Spleen (tissue), 7 donors: ENCODE measurements around the gene CALCOCO1.

Experiments used
- POLR2A ChIP-seq, 3 donors: fragments of 450-650 bp; IDR thresholded peaks; one replicate each; pipeline ENCODE4 v1.5.1; 2017; ENCODE audit warnings: antibody characterized with exemption in 3 of 3, mild to moderate bottlenecking in 1 of 3
- POLR2AphosphoS5 ChIP-seq, 3 donors: sonication (generic); formaldehyde crosslinking; IDR thresholded peaks; one replicate each; pipeline ENCODE4 v1.5.1; 2017; ENCODE audit warnings: antibody characterized with exemption in 3 of 3
- TF ChIP-seq, protein P1 (sequence below), 11 experiments: fragments of 200-600 bp in 7 of 11; fragments of 450-650 bp in 4 of 11; sonication (generic) in 4 of 11; IDR thresholded peaks in 8 of 11; conservative IDR thresholded peaks in 3 of 11; 1 replicate in 7 of 11; 2 replicates in 4 of 11; pipeline versions ENCODE4 v1.4.0 to v1.8.0; 2016 to 2021; ENCODE audit warnings: antibody characterized with exemption in 11 of 11, inconsistent platforms in 4 of 11, mild to moderate bottlenecking in 1 of 11
- donor health status: DM: no; HTN: no; CAD: no; lungs with moderate emphysema.
- donor health status: DM: no; HTN: no; CAD: no.
- donor health status: DM: no; HTN: no; CAD: no.

DNA sequence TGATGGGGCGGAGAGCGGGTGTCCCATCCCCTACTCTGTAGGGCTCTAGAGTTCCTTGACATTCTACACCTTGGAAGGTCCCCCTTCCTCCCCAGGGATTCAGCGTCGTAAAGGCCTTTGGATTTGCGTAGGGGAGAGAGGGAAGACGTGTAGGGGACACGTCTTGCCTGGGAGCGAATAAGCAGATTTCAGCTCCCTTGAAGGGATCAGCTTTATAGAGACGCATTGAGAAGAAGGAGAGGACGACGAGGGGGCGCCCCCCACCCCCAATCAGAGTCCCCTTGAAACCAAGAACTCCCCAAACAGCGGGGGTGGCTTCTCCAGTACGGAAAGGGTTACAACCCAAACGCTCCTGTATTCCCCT is 324 bp downstream of the CALCOCO1 start:
- TF ChIP-seq, protein P1, sequence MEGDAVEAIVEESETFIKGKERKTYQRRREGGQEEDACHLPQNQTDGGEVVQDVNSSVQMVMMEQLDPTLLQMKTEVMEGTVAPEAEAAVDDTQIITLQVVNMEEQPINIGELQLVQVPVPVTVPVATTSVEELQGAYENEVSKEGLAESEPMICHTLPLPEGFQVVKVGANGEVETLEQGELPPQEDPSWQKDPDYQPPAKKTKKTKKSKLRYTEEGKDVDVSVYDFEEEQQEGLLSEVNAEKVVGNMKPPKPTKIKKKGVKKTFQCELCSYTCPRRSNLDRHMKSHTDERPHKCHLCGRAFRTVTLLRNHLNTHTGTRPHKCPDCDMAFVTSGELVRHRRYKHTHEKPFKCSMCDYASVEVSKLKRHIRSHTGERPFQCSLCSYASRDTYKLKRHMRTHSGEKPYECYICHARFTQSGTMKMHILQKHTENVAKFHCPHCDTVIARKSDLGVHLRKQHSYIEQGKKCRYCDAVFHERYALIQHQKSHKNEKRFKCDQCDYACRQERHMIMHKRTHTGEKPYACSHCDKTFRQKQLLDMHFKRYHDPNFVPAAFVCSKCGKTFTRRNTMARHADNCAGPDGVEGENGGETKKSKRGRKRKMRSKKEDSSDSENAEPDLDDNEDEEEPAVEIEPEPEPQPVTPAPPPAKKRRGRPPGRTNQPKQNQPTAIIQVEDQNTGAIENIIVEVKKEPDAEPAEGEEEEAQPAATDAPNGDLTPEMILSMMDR (IDR thresholded peaks at IDR 0.05 in 8 of 11, conservative IDR thresholded peaks at IDR 0.05 in 3 of 11): no peak
- TF ChIP-seq POLR2AphosphoS5 (IDR thresholded peaks at IDR 0.05) (no peak), POLR2A (IDR thresholded peaks at IDR 0.05) (no peak)
